AG10803 (cell line): ENCODE results near the gene MYL9.

Source experiments
- DNase-seq: peaks from one replicate; pipeline ENCODE4 v3.0.0; 2010; ENCODE audit warnings: low read depth
- H3K4me3 ChIP-seq: 2 replicates; pipeline ENCODE4 v1.5.1; 2011; ENCODE audit warnings: mild to moderate bottlenecking, low read length, control low read depth
- CTCF ChIP-seq: conservative IDR thresholded peaks from 2 replicates; pipeline ENCODE4 v1.5.1; 2011; ENCODE audit warnings: mild to moderate bottlenecking, low read length, control low read depth, inconsistent platforms

MYL9 gene

GRCh38 chr20:36527331-36528125 is 13.8 kb upstream of the MYL9 start:
- no peak overlapping the region for H3K4me3 ChIP-seq
- DNase-seq: no peak
- TF ChIP-seq CTCF: no peak

GRCh38 chr20:36528176-36528874 is 13.0 kb upstream of the MYL9 start:
- no peak for DNase-seq
- no peak for TF ChIP-seq CTCF
- no peak overlapping the region for H3K4me3 ChIP-seq

- no peak overlapping the region for H3K4me3 ChIP-seq
- DNase-seq: no peak
- TF ChIP-seq CTCF: no peak
Observed at GRCh38 chr20:36528875-36529417, 12.4 kb upstream of the MYL9 start.

GRCh38 chr20:36532388-36532787 is 8.9 kb upstream of the MYL9 start:
- no peak for DNase-seq
- no peak for TF ChIP-seq CTCF
- no peak overlapping the region for H3K4me3 ChIP-seq

GRCh38 chr20:36532822-36533221 is 8.5 kb upstream of the MYL9 start:
- no peak overlapping the region for H3K4me3 ChIP-seq
- no peak for TF ChIP-seq CTCF
- no peak for DNase-seq

- DNase-seq: no peak
- H3K4me3 ChIP-seq: no peak overlapping the region
- TF ChIP-seq CTCF: no peak
Observed at GRCh38 chr20:36538026-36538722, 3.1 kb upstream of the MYL9 start.
